Regular cardiac myocyte (primary cell): ENCODE measurements around the gene MYBPHL. TPM values are rescaled to one million over a fixed set of nuclear protein-coding genes. Genes with fewer than 3 reads are reported as not detected.

Experiments used
- total RNA-seq: library from RNA; depleted of rRNA; stranded (reverse); fragments of >200 nt; gene quantifications from 2 replicates; pipeline ENCODE4 v1.2.3, GENCODE V29; 2014

MYBPHL gene
- not detected in 2 replicates for total RNA-seq

GRCh38 chr1:109306832-109307273 lies at the start of gene MYBPHL:
MYBPHL (minus strand) TSS chr1:109307011; CDS start chr1:109306991, 20 bp downstream.

GRCh38 chr1:109282952-109283747 lies 23.7 kb downstream of the MYBPHL start, which contains the start of gene PSRC1:
PSRC1 (minus strand) TSS chr1:109283145.

GRCh38 chr1:109248797-109249629 lies 57.8 kb downstream of the MYBPHL start, which contains the start of gene CELSR2:
CELSR2 (plus strand) TSS chr1:109249539; CDS start chr1:109250080, 541 bp downstream.

Other genes with a start within 250 kb of the MYBPHL start
- 172 and 389 TPM in 2 replicates for gene TAF13, start 231.0 kb downstream of the MYBPHL start, total RNA-seq
- gene TMEM167B, start 216.2 kb downstream of the MYBPHL start, total RNA-seq, result 21.1 and 42.6 TPM in 2 replicates
- under 0.01 and 0.28 TPM in 2 replicates for gene ELAPOR1, start 192.9 kb downstream of the MYBPHL start, total RNA-seq
- gene SARS1, start 93.1 kb downstream of the MYBPHL start, total RNA-seq, result 275 and 281 TPM in 2 replicates
- 0.96 and 2.5 TPM in 2 replicates for gene CELSR2, start 57.5 kb downstream of the MYBPHL start, total RNA-seq
- gene PSRC1, start 23.9 kb downstream of the MYBPHL start, total RNA-seq, result 3.4 and 15.9 TPM in 2 replicates
- 7.3 and 24.2 TPM in 2 replicates for gene SORT1, start 90.9 kb upstream of the MYBPHL start, total RNA-seq
- 35.8 and 62.7 TPM in 2 replicates for gene PSMA5, start 119.4 kb upstream of the MYBPHL start, total RNA-seq
- gene SYPL2, start 159.5 kb upstream of the MYBPHL start, total RNA-seq, result 0.19 and 0.56 TPM in 2 replicates
- 2.1 and 2.5 TPM in 2 replicates for gene ATXN7L2, start 176.9 kb upstream of the MYBPHL start, total RNA-seq
- gene CYB561D1, start 187.1 kb upstream of the MYBPHL start, total RNA-seq, result 5.8 and 6.2 TPM in 2 replicates
- 0.58 and 1.7 TPM in 2 replicates for gene AMIGO1, start 202.7 kb upstream of the MYBPHL start, total RNA-seq
- gene GPR61, start 232.9 kb upstream of the MYBPHL start, total RNA-seq, result under 0.01 TPM in 1 of 2 replicates, not detected in the other
- 15.2 and 19.9 TPM in 2 replicates for gene GNAI3, start 241.6 kb upstream of the MYBPHL start, total RNA-seq